ENCODE results near the gene ADSL.

The ADSL gene

DNA sequence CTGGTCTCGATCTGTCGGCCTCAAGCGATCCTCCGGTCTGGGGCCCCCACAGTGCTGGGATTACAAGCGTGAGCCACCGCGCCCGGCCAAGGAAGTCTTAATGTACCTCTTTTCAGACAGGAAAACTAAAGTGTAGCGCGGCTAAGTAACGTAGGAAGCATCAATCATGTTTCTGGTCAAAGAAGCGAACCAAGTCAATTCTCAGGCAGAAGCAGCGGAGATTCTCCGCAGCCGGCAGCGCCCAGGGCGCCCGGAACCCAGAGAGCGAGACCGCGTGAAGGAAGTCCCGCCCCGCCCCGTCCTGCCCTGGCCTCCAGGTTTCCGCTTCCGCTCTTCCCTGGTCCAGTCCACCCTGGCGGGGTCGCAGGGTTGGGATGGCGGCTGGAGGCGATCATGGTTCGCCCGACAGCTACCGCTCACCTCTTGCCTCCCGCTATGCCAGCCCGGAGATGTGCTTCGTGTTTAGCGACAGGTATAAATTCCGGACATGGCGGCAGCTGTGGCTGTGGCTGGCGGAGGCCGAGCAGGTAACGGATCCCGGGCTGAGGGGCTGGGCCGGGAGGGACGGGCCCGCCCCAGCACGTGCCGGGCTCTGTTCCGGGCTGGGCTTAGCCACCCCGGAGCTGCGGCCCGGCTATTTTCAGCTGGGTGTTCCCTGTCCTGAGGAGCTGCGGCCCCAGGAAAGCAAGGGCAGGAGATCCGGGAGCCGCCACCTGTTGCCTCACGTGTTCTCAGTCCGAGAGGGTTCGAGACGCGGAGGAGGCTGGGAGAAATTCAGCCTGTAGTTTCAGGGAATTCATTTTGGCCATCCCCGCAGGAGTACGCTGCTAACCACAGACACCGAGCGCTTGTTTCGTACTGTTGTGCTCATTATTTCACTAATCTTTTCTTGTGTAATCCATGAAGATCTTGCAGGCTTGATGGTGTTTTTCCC is at the start of gene ADSL:
Gene ADSL (plus strand): TSS at position 316 of the 934 bp plus-strand sequence. CDS start 59 bp downstream, at position 375.
- Histone ChIP-seq H3K4me2 (ENCODE audit: low read length) (peak within 1 kb of the TSS; percentile 85), H3K4me3 (ENCODE audit: low read length) (peak within 1 kb of the TSS; percentile 91), H3K36me3 (replicated peaks; ENCODE audit: low read depth, low read length) (peaks cover 20% of the 10 kb centered on the region), H3K27me3 (ENCODE audit: low read depth, low read length) (no peaks in the 10 kb centered on the region), H3K27ac (ENCODE audit: low read length) (peak within 1 kb of the TSS; percentile 84), H3K9me3 (ENCODE audit: insufficient read depth, low read length) (no peaks in the 10 kb centered on the region), H3K9ac (ENCODE audit: low read length) (peak within 1 kb of the TSS; percentile 85), H4K20me1 (ENCODE audit: insufficient read depth, low read length) (no peaks in the 10 kb centered on the region; the same call in 1 of the 2 replicates), H3K79me2 (ENCODE audit: low read length) (peaks cover 45% of the 10 kb centered on the region), H2AFZ (ENCODE audit: low read depth, low read length) (peak within 1 kb of the TSS; percentile 82; the same call in 1 of the 2 replicates), H3K4me1 (ENCODE audit: low read length) (peaks cover 15% of the 10 kb centered on the region)
- TF ChIP-seq EZH2phosphoT487 (IDR thresholded peaks at IDR 0.05; ENCODE audit: low read depth) (no peak), CTCF (IDR thresholded peaks at IDR 0.05; ENCODE audit: low read depth, low read length) (no peak)

GRCh38 chr22:40300316-40300715 is 46.0 kb upstream of the ADSL start:
- Histone ChIP-seq H3K4me3 (ENCODE audit: low read length) (no peak overlapping the region), H3K27ac (ENCODE audit: low read length) (no peak overlapping the region), H3K79me2 (ENCODE audit: low read length) (no peaks in the 10 kb centered on the region), H2AFZ (ENCODE audit: low read depth, low read length) (no peak overlapping the region), H3K9ac (ENCODE audit: low read length) (no peak overlapping the region), H3K27me3 (ENCODE audit: low read depth, low read length) (no peaks in the 10 kb centered on the region), H3K9me3 (ENCODE audit: insufficient read depth, low read length) (no peaks in the 10 kb centered on the region), H3K4me1 (ENCODE audit: low read length) (peaks cover 15% of the 10 kb centered on the region), H4K20me1 (ENCODE audit: insufficient read depth, low read length) (0 out of 2 replicates have a peak, but pooled peaks cover 2% of the 10 kb centered on the region), H3K4me2 (ENCODE audit: low read length) (peak overlapping the region; percentile 11), H3K36me3 (replicated peaks; ENCODE audit: low read depth, low read length) (peaks cover 28% of the 10 kb centered on the region)
- TF ChIP-seq CTCF (IDR thresholded peaks at IDR 0.05; ENCODE audit: low read depth, low read length): no peak
- TF ChIP-seq EZH2phosphoT487 (IDR thresholded peaks at IDR 0.05; ENCODE audit: low read depth): no peak

DNA sequence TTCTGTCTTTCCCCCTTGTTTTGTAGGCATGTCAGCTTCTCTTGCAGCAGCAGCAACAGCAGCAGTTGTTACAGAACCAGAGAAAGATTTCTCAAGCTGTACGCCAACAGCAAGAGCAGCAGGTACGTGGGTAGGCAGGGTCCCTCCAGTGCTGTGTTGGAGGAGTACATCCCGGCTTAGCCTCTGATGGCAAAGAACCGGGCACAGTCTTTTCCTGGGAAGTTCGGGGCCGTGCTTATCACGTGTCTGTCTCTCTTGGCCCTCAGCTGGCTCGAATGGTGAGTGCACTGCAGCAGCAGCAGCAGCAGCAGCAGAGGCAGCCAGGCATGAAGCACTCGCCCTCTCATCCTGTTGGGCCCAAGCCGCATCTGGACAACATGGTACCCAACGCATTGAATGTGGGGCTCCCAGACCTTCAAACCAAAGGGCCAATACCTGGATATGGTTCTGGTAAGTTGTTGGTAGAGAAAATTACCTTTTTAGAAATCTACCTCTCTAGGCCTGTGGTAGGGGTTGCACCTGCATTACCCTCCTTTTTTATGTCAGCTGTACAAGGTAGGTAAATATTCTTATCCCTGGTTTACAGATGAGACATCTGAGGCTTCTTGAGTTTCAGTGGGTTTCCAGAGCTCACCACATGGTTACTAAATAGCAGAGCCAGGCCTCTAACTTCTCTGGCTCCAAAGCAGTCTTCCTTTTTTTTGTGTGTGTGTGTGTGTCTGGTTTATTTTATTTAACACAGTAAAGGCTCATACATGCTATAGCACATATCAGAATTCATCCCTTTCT is 45.2 kb upstream of the ADSL start:
- H3K4me2 ChIP-seq (ENCODE audit: low read length): peak overlapping the region; percentile 11
- no peak overlapping the region for H3K27ac ChIP-seq (ENCODE audit: low read length)
- H3K27me3 ChIP-seq (ENCODE audit: low read depth, low read length): no peaks in the 10 kb centered on the region
- peaks cover 28% of the 10 kb centered on the region for H3K36me3 ChIP-seq (replicated peaks; ENCODE audit: low read depth, low read length)
- H3K79me2 ChIP-seq (ENCODE audit: low read length): no peaks in the 10 kb centered on the region
- 0 out of 2 replicates have a peak, but pooled peaks cover 2% of the 10 kb centered on the region for H4K20me1 ChIP-seq (ENCODE audit: insufficient read depth, low read length)
- no peak overlapping the region for H3K4me3 ChIP-seq (ENCODE audit: low read length)
- H2AFZ ChIP-seq (ENCODE audit: low read depth, low read length): no peak overlapping the region
- TF ChIP-seq EZH2phosphoT487 (IDR thresholded peaks at IDR 0.05; ENCODE audit: low read depth) (no peak), CTCF (IDR thresholded peaks at IDR 0.05; ENCODE audit: low read depth, low read length) (no peak)
- H3K9me3 ChIP-seq (ENCODE audit: insufficient read depth, low read length): no peaks in the 10 kb centered on the region
- no peak overlapping the region for H3K9ac ChIP-seq (ENCODE audit: low read length)
- H3K4me1 ChIP-seq (ENCODE audit: low read length): peaks cover 15% of the 10 kb centered on the region

DNA sequence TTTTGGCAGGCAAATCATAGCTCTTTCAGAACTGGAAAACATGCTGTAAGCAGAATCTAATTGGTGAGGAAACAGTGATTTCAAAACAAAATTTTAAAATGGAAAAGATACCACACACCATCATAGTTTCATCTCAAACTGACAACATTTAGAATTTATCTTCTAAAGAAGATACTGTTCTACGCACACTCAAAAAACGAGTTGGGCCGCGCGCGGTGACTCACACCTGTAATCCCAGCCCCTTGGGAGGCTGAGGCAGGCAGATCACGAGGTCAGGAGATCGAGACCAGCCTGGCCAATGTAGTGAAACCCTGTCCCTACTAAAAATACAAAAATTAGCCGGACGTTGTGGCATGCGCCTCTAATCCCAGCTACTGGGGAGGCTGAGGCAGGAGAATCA is 44.2 kb upstream of the ADSL start:
- H4K20me1 ChIP-seq (ENCODE audit: insufficient read depth, low read length): 0 out of 2 replicates have a peak, but pooled peaks cover 2% of the 10 kb centered on the region
- no peak overlapping the region for H2AFZ ChIP-seq (ENCODE audit: low read depth, low read length)
- H3K4me2 ChIP-seq (ENCODE audit: low read length): no peak overlapping the region
- no peaks in the 10 kb centered on the region for H3K79me2 ChIP-seq (ENCODE audit: low read length)
- peaks cover 15% of the 10 kb centered on the region for H3K4me1 ChIP-seq (ENCODE audit: low read length)
- H3K27me3 ChIP-seq (ENCODE audit: low read depth, low read length): no peaks in the 10 kb centered on the region
- H3K9ac ChIP-seq (ENCODE audit: low read length): no peak overlapping the region
- TF ChIP-seq EZH2phosphoT487 (IDR thresholded peaks at IDR 0.05; ENCODE audit: low read depth): no peak
- TF ChIP-seq CTCF (IDR thresholded peaks at IDR 0.05; ENCODE audit: low read depth, low read length): no peak
- peaks cover 28% of the 10 kb centered on the region for H3K36me3 ChIP-seq (replicated peaks; ENCODE audit: low read depth, low read length)
- no peak overlapping the region for H3K4me3 ChIP-seq (ENCODE audit: low read length)
- no peak overlapping the region for H3K27ac ChIP-seq (ENCODE audit: low read length)
- H3K9me3 ChIP-seq (ENCODE audit: insufficient read depth, low read length): no peaks in the 10 kb centered on the region
